Fibroblast of lung (primary cell): ENCODE results near the gene PCIF1. TPM values are rescaled to one million over a fixed set of nuclear protein-coding genes. Genes with fewer than 3 reads are reported as not detected.
"Not testable (repeated sequence)": the region's sequence is repeated elsewhere in the genome, so short reads cannot be mapped to it uniquely, and the experiment has no call there.

Source experiments
- DNase-seq, 2 donors: peaks; one replicate each; pipeline versions ENCODE4 v3.0.0 to v3.0.0-alpha.2; 2010; ENCODE audit warnings: low read depth in 2 of 2
- H2AFZ ChIP-seq: 2 replicates; pipeline ENCODE4 v1.5.1; 2012; ENCODE audit warnings: low read length, control low read depth, inconsistent platforms
- H3K27ac ChIP-seq: 2 replicates; pipeline ENCODE4 v1.5.1; 2011; ENCODE audit warnings: low read length, control low read depth; ENCODE audit not compliant: insufficient read depth
- H3K27me3 ChIP-seq: 2 replicates; pipeline ENCODE4 v1.5.1; 2011; ENCODE audit warnings: mild to moderate bottlenecking, low read length; ENCODE audit not compliant: control insufficient read depth, insufficient read depth
- H3K36me3 ChIP-seq: 2 replicates; pipeline ENCODE4 v1.5.1; 2011; ENCODE audit warnings: low read length; ENCODE audit not compliant: control insufficient read depth, insufficient read depth
- H3K4me1 ChIP-seq: 2 replicates; pipeline ENCODE4 v1.5.1; 2011; ENCODE audit warnings: low read length; ENCODE audit not compliant: control insufficient read depth, insufficient read depth; ENCODE audit errors: extremely low read depth
- H3K4me2 ChIP-seq: 2 replicates; pipeline ENCODE4 v1.5.1; 2011; ENCODE audit warnings: low read length, control low read depth; ENCODE audit not compliant: insufficient read depth; ENCODE audit errors: extremely low read depth
- H3K4me3 ChIP-seq, 4 experiments: fragments of 200-600 bp in 1 of 4; sonication (generic) in 1 of 4; replicated peaks in 1 of 4; 2 replicates each; pipeline ENCODE4 v1.5.1; 2011 to 2016; ENCODE audit warnings: low read length in 4 of 4, low read depth in 3 of 4, mild to moderate bottlenecking in 3 of 4, control low read depth in 2 of 4, inconsistent platforms in 1 of 4, mixed read lengths in 1 of 4; ENCODE audit not compliant: insufficient read depth in 1 of 4; ENCODE audit errors: control extremely low read depth in 1 of 4
- H3K79me2 ChIP-seq: 2 replicates; pipeline ENCODE4 v1.5.1; 2012; ENCODE audit warnings: mild to moderate bottlenecking, low read length, inconsistent platforms; ENCODE audit not compliant: control insufficient read depth, insufficient read depth
- H3K9ac ChIP-seq: 2 replicates; pipeline ENCODE4 v1.5.1; 2011; ENCODE audit warnings: mild to moderate bottlenecking, low read length, control low read depth; ENCODE audit not compliant: insufficient read depth
- H3K9me3 ChIP-seq: 2 replicates; pipeline ENCODE4 v1.5.1; 2012; ENCODE audit warnings: low read depth, low read length; ENCODE audit not compliant: control insufficient read depth, insufficient read depth
- H4K20me1 ChIP-seq: 2 replicates; pipeline ENCODE4 v1.5.1; 2011; ENCODE audit warnings: low read length; ENCODE audit not compliant: control insufficient read depth, insufficient read depth; ENCODE audit errors: extremely low read depth
- EZH2 ChIP-seq: IDR thresholded peaks from 2 replicates; pipeline ENCODE4 v1.5.1; 2012; ENCODE audit warnings: low read length, control low read depth, mild to moderate bottlenecking; ENCODE audit errors: missing control alignments
- polyA plus RNA-seq, 2 donors: library from polyadenylated mRNA; depleted of rRNA in 1 of 2; stranded (reverse) in 1 of 2; unstranded in 1 of 2; fragments of >200 nt; gene quantifications; 2 replicates each; pipeline ENCODE4 v1.2.1, GENCODE V29; 2011 to 2012; ENCODE audit warnings: missing spikeins in 1 of 2
- total RNA-seq: library from RNA; depleted of rRNA; stranded (reverse); fragments of >200 nt; gene quantifications from 2 replicates; pipeline ENCODE4 v1.2.1, GENCODE V29; 2014
- TF ChIP-seq, protein P1 (sequence below), 2 donors: IDR thresholded peaks in 1 of 2; conservative IDR thresholded peaks in 1 of 2; 1 replicate in 1 of 2; 2 replicates in 1 of 2; pipeline ENCODE4 v1.5.1; 2011 to 2012; ENCODE audit warnings: low read length in 2 of 2, control low read depth in 1 of 2, inconsistent platforms in 1 of 2, low read depth in 1 of 2, mild to moderate bottlenecking in 1 of 2

PCIF1 gene
- total and polyA plus RNA-seq, 2 donors (not counting 1 experiment from before 2014, with no cell fraction given) = 9.9 to 16.0 TPM

DNA sequence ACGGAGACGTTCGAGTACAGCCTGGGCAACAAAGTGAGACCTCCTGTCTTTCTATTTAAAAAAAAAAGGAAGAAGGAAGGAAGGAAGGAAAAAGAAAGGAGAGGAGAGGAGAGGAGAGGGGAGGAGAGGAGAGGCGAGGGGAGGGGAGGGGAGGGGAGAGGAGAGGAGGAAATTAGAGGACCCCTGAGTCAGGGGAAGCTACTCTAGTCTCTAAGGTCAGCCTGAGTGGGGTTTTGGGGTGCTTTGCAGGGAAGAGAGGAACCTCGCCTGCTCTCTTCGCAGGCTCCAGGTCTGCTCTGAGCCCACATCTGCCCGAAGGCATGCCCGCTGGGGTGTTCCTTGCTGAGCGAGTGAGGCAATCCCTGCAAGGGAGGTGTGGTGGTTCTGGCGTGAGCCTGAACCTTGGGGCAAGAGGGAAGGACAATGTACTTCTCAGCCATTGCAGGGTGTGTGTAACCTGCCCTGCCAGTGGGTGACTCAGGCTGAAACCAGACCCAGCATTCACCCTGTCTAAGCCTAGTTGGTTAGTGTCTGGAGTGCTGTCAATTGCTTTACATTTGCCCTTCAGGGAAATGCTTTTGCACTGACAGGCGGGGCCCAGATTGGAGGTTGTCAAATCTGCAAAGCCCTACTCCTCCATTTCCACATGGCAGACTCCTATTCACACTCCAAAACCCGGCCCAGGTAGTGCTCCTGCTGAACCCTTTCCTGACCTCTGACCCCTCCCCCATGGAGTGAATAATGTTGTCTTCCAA lies 58.9 kb downstream of the PCIF1 start:
- TF ChIP-seq, protein P1, sequence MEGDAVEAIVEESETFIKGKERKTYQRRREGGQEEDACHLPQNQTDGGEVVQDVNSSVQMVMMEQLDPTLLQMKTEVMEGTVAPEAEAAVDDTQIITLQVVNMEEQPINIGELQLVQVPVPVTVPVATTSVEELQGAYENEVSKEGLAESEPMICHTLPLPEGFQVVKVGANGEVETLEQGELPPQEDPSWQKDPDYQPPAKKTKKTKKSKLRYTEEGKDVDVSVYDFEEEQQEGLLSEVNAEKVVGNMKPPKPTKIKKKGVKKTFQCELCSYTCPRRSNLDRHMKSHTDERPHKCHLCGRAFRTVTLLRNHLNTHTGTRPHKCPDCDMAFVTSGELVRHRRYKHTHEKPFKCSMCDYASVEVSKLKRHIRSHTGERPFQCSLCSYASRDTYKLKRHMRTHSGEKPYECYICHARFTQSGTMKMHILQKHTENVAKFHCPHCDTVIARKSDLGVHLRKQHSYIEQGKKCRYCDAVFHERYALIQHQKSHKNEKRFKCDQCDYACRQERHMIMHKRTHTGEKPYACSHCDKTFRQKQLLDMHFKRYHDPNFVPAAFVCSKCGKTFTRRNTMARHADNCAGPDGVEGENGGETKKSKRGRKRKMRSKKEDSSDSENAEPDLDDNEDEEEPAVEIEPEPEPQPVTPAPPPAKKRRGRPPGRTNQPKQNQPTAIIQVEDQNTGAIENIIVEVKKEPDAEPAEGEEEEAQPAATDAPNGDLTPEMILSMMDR (conservative IDR thresholded peaks at IDR 0.05 in 1 of 2, IDR thresholded peaks at IDR 0.05 in 1 of 2; ENCODE audit: low read depth in 1 of 2, low read length in 2 of 2) = no peak
- no peak for TF ChIP-seq EZH2
- Histone ChIP-seq H4K20me1 (no peaks in the 10 kb centered on the region), H2AFZ (no peak overlapping the region), H3K4me1 (no peaks in the 10 kb centered on the region), H3K36me3 (no peaks in the 10 kb centered on the region), H3K79me2 (no peaks in the 10 kb centered on the region), H3K4me2 (no peak overlapping the region), H3K9ac (no peak overlapping the region), H3K27ac (no peak overlapping the region), H3K9me3 (no peaks in the 10 kb centered on the region), H3K4me3 (no peak overlapping the region), H3K27me3 (peaks cover 3% of the 10 kb centered on the region)
- DNase-seq = peak in 1 of 2 donors; percentile 29

DNA sequence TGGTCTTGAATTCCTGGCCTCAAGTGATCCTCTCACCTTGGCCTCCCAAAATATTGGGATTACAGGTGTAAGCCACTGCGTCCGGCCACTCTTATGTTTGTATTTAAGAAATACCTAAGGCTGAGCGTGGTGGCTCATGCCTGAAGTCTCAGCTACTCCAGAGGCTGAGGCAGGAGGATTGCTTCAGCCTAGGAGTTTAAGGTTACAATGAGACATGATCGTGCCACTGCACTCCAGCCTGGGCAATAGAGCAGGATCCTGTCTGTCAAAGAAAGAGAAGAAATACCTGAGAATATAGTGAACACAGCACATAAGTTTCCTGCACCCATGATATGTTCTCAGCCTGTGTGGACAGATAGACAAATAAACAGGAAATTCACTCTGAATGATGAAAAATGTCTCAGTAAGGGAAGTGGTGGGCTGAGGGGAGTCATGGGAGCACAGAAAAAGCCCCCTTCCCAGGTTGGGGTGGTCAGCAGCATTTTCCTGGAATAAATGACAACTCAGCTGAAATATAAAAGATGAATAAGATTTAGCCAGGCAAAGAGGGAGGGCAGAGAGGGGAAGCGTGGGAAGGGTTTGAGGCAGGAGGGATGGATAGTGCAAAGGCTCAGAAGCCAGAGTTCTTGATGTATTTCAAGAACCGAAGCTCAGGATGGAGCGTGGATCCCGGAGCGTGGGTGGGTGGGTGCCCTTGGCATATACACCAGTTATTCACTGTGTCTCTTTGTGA lies 60.4 kb downstream of the PCIF1 start:
- no peaks in the 10 kb centered on the region for H3K4me1 ChIP-seq
- H3K9me3 ChIP-seq = no peaks in the 10 kb centered on the region
- H2AFZ ChIP-seq = no peak overlapping the region
- no peak overlapping the region for H3K27ac ChIP-seq
- H3K9ac ChIP-seq = no peak overlapping the region
- no peak for TF ChIP-seq EZH2
- TF ChIP-seq, protein P1 (conservative IDR thresholded peaks at IDR 0.05 in 1 of 2, IDR thresholded peaks at IDR 0.05 in 1 of 2; ENCODE audit: low read depth in 1 of 2, low read length in 2 of 2) = no peak
- no peak overlapping the region for H3K4me2 ChIP-seq
- H3K79me2 ChIP-seq = no peaks in the 10 kb centered on the region
- H3K4me3 ChIP-seq = no peak overlapping the region
- H3K36me3 ChIP-seq = no peaks in the 10 kb centered on the region
- H3K27me3 ChIP-seq = peaks cover 4% of the 10 kb centered on the region
- DNase-seq = no peak
- H4K20me1 ChIP-seq = no peaks in the 10 kb centered on the region

DNA sequence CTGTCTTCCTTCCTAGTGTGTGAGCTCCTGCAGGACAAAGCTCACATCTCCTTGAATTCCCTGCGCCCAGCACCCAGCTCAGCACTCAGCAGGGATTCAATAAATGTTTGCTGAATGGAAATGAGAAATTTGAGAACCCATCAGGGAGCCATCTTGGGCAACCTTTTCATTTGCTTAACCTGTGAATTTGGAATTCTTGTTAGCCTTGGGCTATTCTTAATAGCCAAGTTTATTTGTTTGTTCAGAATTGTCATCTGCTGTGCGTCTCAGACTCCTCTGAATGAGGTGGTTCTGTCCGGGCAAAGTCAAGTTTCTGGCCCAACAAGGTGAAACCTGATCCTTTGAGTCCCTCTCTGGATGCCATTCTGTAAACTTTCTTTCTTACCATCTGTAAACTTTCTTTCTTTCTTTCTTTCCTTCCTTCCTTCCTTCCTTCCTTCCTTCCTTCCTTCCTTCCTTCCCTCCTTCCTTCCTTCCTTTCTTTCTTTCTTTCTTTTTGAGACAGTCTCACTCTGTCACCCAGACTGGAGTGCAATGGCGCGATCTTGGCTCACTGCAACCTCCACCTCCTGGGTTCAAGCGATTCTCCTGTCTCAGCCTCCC lies 61.1 kb downstream of the PCIF1 start:
- not testable (repeated sequence) for H2AFZ ChIP-seq, H3K79me2 ChIP-seq, DNase-seq, H3K9me3 ChIP-seq, H3K27ac ChIP-seq, H3K27me3 ChIP-seq, H3K4me3 ChIP-seq, H3K9ac ChIP-seq, H3K4me1 ChIP-seq, H3K36me3 ChIP-seq, H3K4me2 ChIP-seq, H4K20me1 ChIP-seq
